H9 (cell line): ENCODE data around the gene FGF4. TPM values are rescaled to one million over a fixed set of nuclear protein-coding genes. Genes with fewer than 3 reads are reported as not detected.

Experiments
- DNase-seq: peaks from one replicate; pipeline ENCODE4 v3.0.0-alpha.2; 2017
- H2AFZ ChIP-seq: one replicate; pipeline ENCODE4 v1.6.1; 2013; ENCODE audit warnings: mild to moderate bottlenecking, low read length, control low read depth, moderate library complexity
- H2AK5ac ChIP-seq: 2 replicates; pipeline ENCODE4 v1.6.1; 2013; ENCODE audit warnings: low read length, control low read depth, mixed read lengths; ENCODE audit not compliant: insufficient read length
- H2BK120ac ChIP-seq: one replicate; pipeline ENCODE4 v1.6.1; 2013; ENCODE audit warnings: low read depth, mild to moderate bottlenecking, low read length, control low read depth, inconsistent platforms; ENCODE audit not compliant: poor library complexity, severe bottlenecking
- H2BK12ac ChIP-seq: 2 replicates; pipeline ENCODE4 v1.6.1; 2013; ENCODE audit warnings: low read length, control low read depth, mixed read lengths, low read depth; ENCODE audit not compliant: insufficient read length
- H2BK15ac ChIP-seq: 2 replicates; pipeline ENCODE4 v1.6.1; 2013; ENCODE audit warnings: low read depth, low read length, control low read depth
- H2BK20ac ChIP-seq: one replicate; pipeline ENCODE4 v1.6.1; 2013; ENCODE audit warnings: low read depth, mild to moderate bottlenecking, low read length, control low read depth, inconsistent platforms; ENCODE audit not compliant: poor library complexity, severe bottlenecking
- H2BK5ac ChIP-seq: 2 replicates; pipeline ENCODE4 v1.6.1; 2013; ENCODE audit warnings: low read length, control low read depth, mixed read lengths; ENCODE audit not compliant: insufficient read length
- H3K14ac ChIP-seq: 2 replicates; pipeline ENCODE4 v1.6.1; 2013; ENCODE audit warnings: low read length, control low read depth; ENCODE audit not compliant: insufficient read depth
- H3K18ac ChIP-seq: 2 replicates; pipeline ENCODE4 v1.6.1; 2013; ENCODE audit warnings: low read depth, mild to moderate bottlenecking, mixed read lengths, low read length, control low read depth; ENCODE audit not compliant: insufficient read length
- H3K23ac ChIP-seq: 2 replicates; pipeline ENCODE4 v1.6.1; 2013; ENCODE audit warnings: low read length, control low read depth, mixed read lengths, low read depth; ENCODE audit not compliant: insufficient read length
- H3K23me2 ChIP-seq: 2 replicates; pipeline ENCODE4 v1.6.1; 2013; ENCODE audit warnings: low read depth, mild to moderate bottlenecking, mixed read lengths, low read length, control low read depth; ENCODE audit not compliant: insufficient read length, poor library complexity, severe bottlenecking
- H3K27ac ChIP-seq: 2 replicates; pipeline ENCODE4 v1.5.1; 2013; ENCODE audit warnings: low read length, control low read depth, mixed read lengths, low read depth; ENCODE audit not compliant: insufficient read length
- H3K27me3 ChIP-seq: 2 replicates; pipeline ENCODE4 v1.6.1; 2013; ENCODE audit warnings: low read length, control low read depth, inconsistent platforms; ENCODE audit not compliant: insufficient read depth
- H3K4ac ChIP-seq: 2 replicates; pipeline ENCODE4 v1.6.1; 2013; ENCODE audit warnings: low read depth, mild to moderate bottlenecking, control low read depth, inconsistent platforms, low read length, moderate library complexity
- H3K4me1 ChIP-seq: 2 replicates; pipeline ENCODE4 v1.6.1; 2013; ENCODE audit warnings: low read length, control low read depth, inconsistent platforms; ENCODE audit not compliant: insufficient read depth
- H3K4me2 ChIP-seq: 2 replicates; pipeline ENCODE4 v1.6.1; 2013; ENCODE audit warnings: low read length, control low read depth, mixed read lengths; ENCODE audit not compliant: insufficient read length, insufficient read depth
- H3K56ac ChIP-seq: 2 replicates; pipeline ENCODE4 v1.6.1; 2013; ENCODE audit warnings: low read depth, mild to moderate bottlenecking, mixed read lengths, low read length, control low read depth; ENCODE audit not compliant: insufficient read length
- H3K79me1 ChIP-seq: 2 replicates; pipeline ENCODE4 v1.6.1; 2013; ENCODE audit warnings: low read depth, mild to moderate bottlenecking, moderate library complexity, low read length, control low read depth, inconsistent platforms; ENCODE audit not compliant: insufficient read depth, poor library complexity, severe bottlenecking
- H3K79me2 ChIP-seq: 2 replicates; pipeline ENCODE4 v1.6.1; 2013; ENCODE audit warnings: low read length, control low read depth, inconsistent platforms; ENCODE audit not compliant: insufficient read depth
- H3K9ac ChIP-seq: 2 replicates; pipeline ENCODE4 v1.6.1; 2013; ENCODE audit warnings: low read length, control low read depth, mixed read lengths; ENCODE audit not compliant: insufficient read length; ENCODE audit errors: extremely low read depth
- H3K9me3 ChIP-seq: one replicate; pipeline ENCODE4 v1.6.1; 2013; ENCODE audit warnings: low read depth, low read length, inconsistent platforms; ENCODE audit not compliant: control insufficient read depth
- H3T11ph ChIP-seq: one replicate; pipeline ENCODE4 v1.6.1; 2013; ENCODE audit warnings: mild to moderate bottlenecking, low read length, control low read depth, inconsistent platforms
- H4K20me1 ChIP-seq: one replicate; pipeline ENCODE4 v1.6.1; 2013; ENCODE audit not compliant: control insufficient read depth, insufficient read length, insufficient read depth
- H4K5ac ChIP-seq: 2 replicates; pipeline ENCODE4 v1.6.1; 2013; ENCODE audit warnings: low read depth, mild to moderate bottlenecking, mixed read lengths, low read length, control low read depth; ENCODE audit not compliant: insufficient read length
- H4K8ac ChIP-seq: replicated peaks from 2 replicates; pipeline ENCODE4 v1.6.1; 2013; ENCODE audit warnings: low read length, control low read depth, mixed read lengths, low read depth; ENCODE audit not compliant: insufficient read length
- H4K91ac ChIP-seq: 2 replicates; pipeline ENCODE4 v1.6.1; 2013; ENCODE audit warnings: low read depth, mild to moderate bottlenecking, moderate library complexity, mixed read lengths, low read length, control low read depth; ENCODE audit not compliant: insufficient read length
- H3K27ac Mint-ChIP-seq, 3 experiments: 2 replicates in 2 of 3; 3 replicates in 1 of 3; pipeline ENCODE4 v1.8.0; 2020 to 2021; ENCODE audit warnings: mixed read lengths in 3 of 3, mild to moderate bottlenecking in 1 of 3, moderate library complexity in 1 of 3
- H3K27me3 Mint-ChIP-seq: 2 replicates; pipeline ENCODE4 v1.8.0; 2021; ENCODE audit warnings: low read depth, mild to moderate bottlenecking, moderate library complexity, mixed read lengths
- H3K36me3 Mint-ChIP-seq, 3 experiments: 2 replicates in 2 of 3; 3 replicates in 1 of 3; pipeline ENCODE4 v1.8.0; 2020 to 2021; ENCODE audit warnings: low read depth in 3 of 3, mixed read lengths in 3 of 3; ENCODE audit not compliant: insufficient read depth in 1 of 3
- H3K4me1 Mint-ChIP-seq, 2 experiments: 2 replicates each; pipeline ENCODE4 v1.8.0; 2020; ENCODE audit warnings: mixed read lengths in 2 of 2
- H3K4me3 Mint-ChIP-seq, 2 experiments: 2 replicates in 1 of 2; 3 replicates in 1 of 2; pipeline ENCODE4 v1.8.0; 2020 to 2021; ENCODE audit warnings: mild to moderate bottlenecking in 2 of 2, mixed read lengths in 2 of 2, moderate library complexity in 1 of 2
- H3K9me3 Mint-ChIP-seq, 2 experiments: 2 replicates in 1 of 2; 3 replicates in 1 of 2; pipeline ENCODE4 v1.8.0; 2020; ENCODE audit warnings: mild to moderate bottlenecking in 2 of 2, mixed read lengths in 2 of 2, moderate library complexity in 1 of 2
- WGBS: extraction: QIAGEN DNeasy Blood & Tissue Kit; methylation state at CpG from one replicate; pipeline ENCODE4 v1.1.7; 2013; ENCODE audit warnings: missing lambda C conversion rate, low lambda C conversion rate, mixed read lengths; ENCODE audit not compliant: insufficient read length; ENCODE audit errors: extremely low coverage; 5-methylcytosine and 5-hydroxymethylcytosine counted together
- total RNA-seq: library from RNA; stranded (reverse); gene quantifications from 2 replicates; pipeline ENCODE4 v1.2.1, GENCODE V29; 2021
- TF ChIP-seq, protein P1 (sequence below): fragments of 200-600 bp; sonication (generic); conservative IDR thresholded peaks from 3 replicates; pipeline ENCODE4 v1.8.0; 2021; ENCODE audit warnings: antibody characterized with exemption, mild to moderate bottlenecking

FGF4 gene
- total RNA-seq, 1 experiment from 2014 or later = 0.68 TPM

DNA sequence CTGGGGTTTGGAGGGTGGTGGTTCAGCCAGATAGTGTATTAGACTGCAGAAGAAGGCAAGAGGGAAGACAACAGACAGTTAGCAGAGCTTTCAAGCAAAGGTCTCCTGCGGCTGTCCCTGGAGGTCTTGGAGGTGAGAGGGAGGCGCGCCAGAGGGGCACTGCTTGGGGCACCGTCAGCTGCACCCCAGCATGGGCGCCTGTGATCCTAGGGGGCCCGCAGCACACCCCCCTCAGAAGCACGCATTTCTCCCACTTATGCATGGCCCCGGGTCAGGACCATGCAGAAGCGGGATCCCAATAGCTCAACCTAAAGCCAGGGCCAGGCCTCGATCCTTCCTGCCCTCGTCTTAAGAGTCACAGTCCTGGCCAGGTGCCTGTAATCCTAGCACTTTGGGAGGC is 26.5 kb downstream of the FGF4 start:
- Histone ChIP-seq H2BK5ac (no peak overlapping the region), H2BK20ac (no peak overlapping the region), H4K20me1 (no peaks in the 10 kb centered on the region), H2BK15ac (no peak overlapping the region), H3K27me3 (no peaks in the 10 kb centered on the region), H3K4me1 (no peaks in the 10 kb centered on the region; the same call in 1 of the 2 replicates), H2AFZ (no peak overlapping the region), H3K23me2 (no peaks in the 10 kb centered on the region), H3K56ac (no peak overlapping the region), H3K23ac (no peak overlapping the region), H2BK120ac (no peak overlapping the region), H3K27ac (no peak overlapping the region), H3K14ac (no peak overlapping the region), H2BK12ac (no peak overlapping the region), H2AK5ac (no peak overlapping the region), H4K5ac (no peak overlapping the region), H3K18ac (no peak overlapping the region), H4K8ac (no peak overlapping the region), H3K79me1 (no peaks in the 10 kb centered on the region), H4K91ac (no peak overlapping the region), H3K79me2 (no peaks in the 10 kb centered on the region), H3T11ph (no peak overlapping the region), H3K9me3 (no peaks in the 10 kb centered on the region), H3K9ac (no peak overlapping the region), H3K4me2 (no peak overlapping the region), H3K4ac (no peak overlapping the region)
- H3K27ac Mint-ChIP-seq = peak overlapping the region in 1 of 3 experiments; percentile 63; a peak in 2 of 7 replicates
- peaks cover 2% of the 10 kb centered on the region for H3K27me3 Mint-ChIP-seq
- H3K36me3 Mint-ChIP-seq = no peaks in the 10 kb centered on the region
- TF ChIP-seq, protein P1, sequence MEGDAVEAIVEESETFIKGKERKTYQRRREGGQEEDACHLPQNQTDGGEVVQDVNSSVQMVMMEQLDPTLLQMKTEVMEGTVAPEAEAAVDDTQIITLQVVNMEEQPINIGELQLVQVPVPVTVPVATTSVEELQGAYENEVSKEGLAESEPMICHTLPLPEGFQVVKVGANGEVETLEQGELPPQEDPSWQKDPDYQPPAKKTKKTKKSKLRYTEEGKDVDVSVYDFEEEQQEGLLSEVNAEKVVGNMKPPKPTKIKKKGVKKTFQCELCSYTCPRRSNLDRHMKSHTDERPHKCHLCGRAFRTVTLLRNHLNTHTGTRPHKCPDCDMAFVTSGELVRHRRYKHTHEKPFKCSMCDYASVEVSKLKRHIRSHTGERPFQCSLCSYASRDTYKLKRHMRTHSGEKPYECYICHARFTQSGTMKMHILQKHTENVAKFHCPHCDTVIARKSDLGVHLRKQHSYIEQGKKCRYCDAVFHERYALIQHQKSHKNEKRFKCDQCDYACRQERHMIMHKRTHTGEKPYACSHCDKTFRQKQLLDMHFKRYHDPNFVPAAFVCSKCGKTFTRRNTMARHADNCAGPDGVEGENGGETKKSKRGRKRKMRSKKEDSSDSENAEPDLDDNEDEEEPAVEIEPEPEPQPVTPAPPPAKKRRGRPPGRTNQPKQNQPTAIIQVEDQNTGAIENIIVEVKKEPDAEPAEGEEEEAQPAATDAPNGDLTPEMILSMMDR = no peak
- H3K4me3 Mint-ChIP-seq = no peak overlapping the region
- no peak for DNase-seq
- H3K4me1 Mint-ChIP-seq = peaks cover 20 to 31% of the 10 kb centered on the region in 2 experiments
- no CpG with 5 or more reads among the region's 11 CpGs for WGBS
- H3K9me3 Mint-ChIP-seq = no peaks in the 10 kb centered on the region
